ENCODE measurements around the gene CCL3. TPM values are rescaled to one million over a fixed set of nuclear protein-coding genes. Genes with fewer than 3 reads are reported as not detected.
"Not testable (repeated sequence)": the region's sequence is repeated elsewhere in the genome, so short reads cannot be mapped to it uniquely, and the experiment has no call there.

CCL3 gene
- total RNA-seq, 1 donor = 0.18 TPM

GRCh38 chr17:36117505-36118382, 27.8 kb upstream of the CCL3 start:
- H3K4me3 ChIP-seq (ENCODE audit: low read depth, low read length) = no peak overlapping the region
- DNase-seq (ENCODE audit: low read depth) = no peak
- TF ChIP-seq CTCF (IDR thresholded peaks at IDR 0.05; ENCODE audit: insufficient read depth, low read length) = no peak

- not testable (repeated sequence) for H3K4me3 ChIP-seq (ENCODE audit: low read depth, low read length); DNase-seq (ENCODE audit: low read depth)
Measured at GRCh38 chr17:36115649-36115977, 25.7 kb upstream of the CCL3 start.

- DNase-seq (ENCODE audit: low read depth) = not testable (repeated sequence)
Measured at GRCh38 chr17:36114971-36115648, 25.2 kb upstream of the CCL3 start.

GRCh38 chr17:36113131-36113530, 23.2 kb upstream of the CCL3 start:
- not testable (repeated sequence) for DNase-seq (ENCODE audit: low read depth); H3K4me3 ChIP-seq (ENCODE audit: low read depth, low read length)

More at GRCh38 chr17:36114971-36115648, 25.2 kb upstream of the CCL3 start:
- H3K4me3 ChIP-seq (ENCODE audit: low read depth, low read length) = not testable (repeated sequence)

- no peak for TF ChIP-seq CTCF (IDR thresholded peaks at IDR 0.05; ENCODE audit: insufficient read depth, low read length)
- H3K4me3 ChIP-seq (ENCODE audit: low read depth, low read length) = no peak overlapping the region
- no peak for DNase-seq (ENCODE audit: low read depth)
Measured at GRCh38 chr17:36112572-36112971, 22.6 kb upstream of the CCL3 start.

- TF ChIP-seq CTCF (IDR thresholded peaks at IDR 0.05; ENCODE audit: insufficient read depth, low read length) = no peak
- no peak for DNase-seq (ENCODE audit: low read depth)
- no peak overlapping the region for H3K4me3 ChIP-seq (ENCODE audit: low read depth, low read length)
Measured at GRCh38 chr17:36111068-36111490, 21.1 kb upstream of the CCL3 start.

- H3K4me3 ChIP-seq (ENCODE audit: low read depth, low read length); DNase-seq (ENCODE audit: low read depth): not testable (repeated sequence)
Measured at GRCh38 chr17:36108265-36108664, 18.3 kb upstream of the CCL3 start.

GRCh38 chr17:36107660-36108059, 17.7 kb upstream of the CCL3 start:
- DNase-seq (ENCODE audit: low read depth) = no peak
- TF ChIP-seq CTCF (IDR thresholded peaks at IDR 0.05; ENCODE audit: insufficient read depth, low read length) = no peak
- H3K4me3 ChIP-seq (ENCODE audit: low read depth, low read length) = no peak overlapping the region

- no peak for TF ChIP-seq CTCF (IDR thresholded peaks at IDR 0.05; ENCODE audit: insufficient read depth, low read length)
- no peak overlapping the region for H3K4me3 ChIP-seq (ENCODE audit: low read depth, low read length)
- DNase-seq (ENCODE audit: low read depth) = no peak
Measured at GRCh38 chr17:36106493-36106835, 16.5 kb upstream of the CCL3 start.

All from fibroblast of the aortic adventitia (primary cell).